NCI-H128 (cell line): Measurements from ENCODE around the gene RYR2.
"Not testable (repeated sequence)": the region's sequence is repeated elsewhere in the genome, so short reads cannot be mapped to it uniquely, and the experiment has no call there.

Experiments used
- DNase-seq: peaks from one replicate; lab custom pipeline; 2025; ENCODE audit not compliant: unreplicated experiment; lab: John Stamatoyannopoulos, UW

The RYR2 gene

DNA sequence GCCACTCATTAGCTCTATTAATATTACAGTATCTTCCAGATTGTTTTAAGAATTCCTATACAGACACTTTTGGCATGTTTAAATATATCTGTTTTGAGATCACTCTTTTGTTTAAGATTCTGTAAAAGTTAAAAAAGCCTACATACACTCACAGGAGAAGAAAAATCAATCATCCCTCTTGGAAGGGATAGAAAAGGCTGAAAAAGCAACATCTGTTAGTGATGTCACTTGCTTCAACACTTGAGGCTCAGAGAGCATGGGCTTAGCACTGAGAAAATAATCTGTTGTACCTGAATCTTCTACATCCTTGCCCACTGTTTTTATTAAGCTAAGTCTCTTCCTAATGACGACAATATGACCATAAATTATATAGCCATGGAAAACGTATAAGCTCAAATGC lies 721.8 kb downstream of the RYR2 start:
- no peak for DNase-seq

DNA sequence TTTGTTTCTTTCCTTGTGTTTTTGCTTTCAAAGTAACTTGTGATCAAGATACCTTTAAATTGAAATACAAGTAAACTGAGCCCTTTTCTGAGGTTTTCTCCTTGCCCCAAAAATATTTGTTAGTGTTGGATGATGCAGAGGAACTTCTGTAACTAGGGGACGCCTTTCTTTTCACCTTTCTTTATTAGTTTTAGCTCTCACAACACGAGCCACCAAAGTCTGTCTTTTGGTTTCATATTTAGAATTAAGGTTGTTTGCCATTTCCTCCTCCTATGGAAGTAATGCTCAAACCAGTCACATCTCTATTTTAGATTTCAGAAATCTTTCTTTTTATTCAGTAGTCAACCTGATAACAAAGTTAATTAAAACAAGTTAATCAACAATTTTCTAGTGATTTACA lies 727.9 kb downstream of the RYR2 start:
- no peak for DNase-seq

DNA sequence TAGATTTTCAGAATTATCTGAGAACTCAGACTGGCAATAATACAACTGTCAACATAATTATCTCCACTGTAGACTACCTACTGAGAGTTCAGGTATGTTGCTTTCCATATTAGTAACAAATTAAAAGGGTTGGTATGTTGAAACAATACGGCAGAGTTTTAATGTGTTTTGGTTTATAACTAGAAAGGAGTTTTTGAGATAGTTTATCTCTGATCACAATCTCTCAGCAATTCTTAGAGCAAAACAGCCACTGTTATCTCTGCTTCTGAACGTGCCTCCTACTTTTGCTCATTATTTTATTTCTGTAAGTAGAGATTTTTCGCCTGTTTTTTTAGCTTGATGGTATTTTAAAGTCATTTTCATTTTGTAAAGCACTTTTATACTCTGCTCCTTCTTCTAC lies 730.0 kb downstream of the RYR2 start:
- DNase-seq: no peak

DNA sequence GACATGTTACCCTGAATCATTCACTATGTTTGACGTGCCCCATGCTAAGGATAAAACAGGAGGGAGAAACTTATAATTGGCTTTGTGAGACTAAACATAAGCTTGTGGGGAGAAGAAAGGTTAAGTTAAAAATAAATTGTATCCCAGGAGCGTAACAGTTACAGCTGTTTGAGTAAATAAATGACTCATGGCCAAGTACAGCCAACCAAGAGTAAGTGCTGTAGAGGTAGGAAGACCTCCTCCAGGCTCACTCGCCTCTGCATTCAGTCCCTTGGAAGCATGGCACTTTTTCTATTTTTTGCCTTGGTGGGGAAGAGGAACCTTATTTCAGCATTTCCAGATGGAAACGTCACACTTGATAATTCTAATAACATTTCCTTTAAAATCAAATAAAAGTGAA lies 732.3 kb downstream of the RYR2 start:
- DNase-seq: no peak

DNA sequence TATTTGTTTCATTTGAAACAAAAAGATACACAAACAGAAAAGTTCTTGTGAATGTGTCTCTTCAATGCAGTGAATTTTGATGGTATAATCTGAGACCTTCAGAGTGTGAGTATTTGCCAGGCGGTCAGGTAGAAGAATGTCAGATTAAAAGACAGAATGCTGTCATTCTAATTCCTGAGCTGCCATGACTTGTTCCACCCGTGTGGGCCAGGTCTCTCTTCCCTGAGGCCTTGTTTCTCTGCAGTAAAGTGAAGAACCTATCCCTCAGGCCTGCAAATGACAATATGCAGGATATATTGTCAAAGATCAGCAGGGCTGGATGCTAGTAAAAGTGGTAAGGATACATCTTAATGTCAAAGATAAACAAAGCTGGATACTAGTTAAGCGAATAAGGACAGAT lies 737.4 kb downstream of the RYR2 start:
- DNase-seq: no peak

DNA sequence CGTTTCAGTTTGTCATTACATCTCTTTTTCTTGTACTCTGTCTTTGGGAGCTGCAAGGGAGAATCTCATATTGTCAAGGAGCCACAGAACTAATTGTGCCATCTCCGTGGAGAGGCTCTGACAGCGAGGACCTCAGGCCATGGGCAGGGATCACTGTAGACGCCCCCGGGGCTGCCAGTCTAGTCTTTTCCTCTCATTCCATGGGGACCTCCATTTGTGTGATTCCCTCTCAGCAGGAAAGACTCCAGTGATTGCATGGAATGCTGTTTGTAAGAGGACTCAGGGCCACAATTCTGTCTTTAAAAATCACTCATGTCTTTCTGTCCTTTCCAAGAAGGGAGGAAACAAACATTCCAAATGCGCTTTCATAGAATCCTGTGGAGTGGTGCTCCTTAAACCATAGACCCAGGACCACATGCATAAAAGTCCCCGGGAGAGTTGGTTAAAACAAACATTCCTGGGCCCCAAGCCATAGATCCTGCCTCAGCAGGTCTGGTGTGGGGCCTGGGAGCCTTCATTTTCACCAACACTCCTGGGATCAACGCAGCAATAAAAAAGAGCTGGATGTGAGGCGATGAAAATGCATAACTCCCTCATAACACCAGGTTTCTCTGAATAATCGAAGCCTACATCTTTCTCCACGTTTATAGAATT lies 744.2 kb downstream of the RYR2 start:
- no peak for DNase-seq

DNA sequence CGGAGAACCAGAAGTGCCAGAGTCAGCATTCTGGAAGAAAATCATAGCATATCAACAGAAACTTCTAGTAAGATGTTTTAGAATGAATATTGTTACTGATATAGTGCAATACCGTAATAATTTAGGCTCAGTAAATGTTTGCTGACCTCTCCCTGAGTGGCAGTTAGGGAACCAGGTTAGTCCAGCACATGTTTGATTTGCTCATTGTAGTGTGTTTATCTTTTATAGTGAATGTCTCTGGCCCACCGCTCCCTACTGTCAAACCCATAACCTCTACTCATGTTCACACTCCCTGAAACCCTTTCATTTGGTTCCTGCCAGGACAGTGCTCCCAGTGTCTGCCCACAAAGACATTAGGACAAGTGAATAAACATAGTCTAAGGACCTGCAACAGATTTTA lies 746.1 kb downstream of the RYR2 start:
- DNase-seq: no peak

DNA sequence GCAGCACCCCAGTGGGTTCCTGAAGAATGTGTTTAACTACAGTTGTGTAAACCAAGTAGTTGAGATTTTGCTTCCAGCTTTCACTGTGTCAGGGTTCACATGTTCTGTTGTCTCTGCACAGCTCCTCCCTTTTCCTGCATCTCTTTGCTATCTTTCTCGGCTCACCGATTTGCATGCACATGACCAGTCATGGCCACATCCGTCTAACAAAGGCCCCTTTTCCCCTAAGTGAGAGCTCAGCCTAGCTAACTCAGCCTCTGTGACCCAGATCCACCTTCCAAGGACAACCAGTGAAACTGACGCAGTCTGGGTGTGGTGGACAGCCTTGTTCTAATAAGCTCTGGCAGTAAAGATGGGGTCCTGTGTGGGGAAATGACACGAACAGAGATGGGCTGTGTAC lies 747.6 kb downstream of the RYR2 start:
- no peak for DNase-seq

DNA sequence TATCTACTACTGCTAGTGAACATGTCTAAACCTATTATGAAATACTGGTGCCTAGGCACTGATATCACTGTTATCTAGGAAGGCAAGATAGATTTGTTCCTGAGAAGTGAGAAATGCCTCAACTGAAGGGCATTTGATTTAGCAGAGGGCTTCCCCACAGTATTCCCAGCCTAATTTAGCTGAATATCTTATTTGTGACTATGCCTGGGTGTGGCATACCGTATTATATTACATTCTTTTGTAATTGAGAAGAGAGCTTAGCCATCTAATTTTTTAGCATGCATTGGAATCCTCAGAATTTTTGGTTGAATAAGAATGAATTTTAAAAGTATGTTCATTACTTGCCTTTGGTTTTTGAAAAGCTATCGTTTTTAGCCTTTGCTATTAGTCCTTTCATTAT lies 749.6 kb downstream of the RYR2 start:
- no peak for DNase-seq

DNA sequence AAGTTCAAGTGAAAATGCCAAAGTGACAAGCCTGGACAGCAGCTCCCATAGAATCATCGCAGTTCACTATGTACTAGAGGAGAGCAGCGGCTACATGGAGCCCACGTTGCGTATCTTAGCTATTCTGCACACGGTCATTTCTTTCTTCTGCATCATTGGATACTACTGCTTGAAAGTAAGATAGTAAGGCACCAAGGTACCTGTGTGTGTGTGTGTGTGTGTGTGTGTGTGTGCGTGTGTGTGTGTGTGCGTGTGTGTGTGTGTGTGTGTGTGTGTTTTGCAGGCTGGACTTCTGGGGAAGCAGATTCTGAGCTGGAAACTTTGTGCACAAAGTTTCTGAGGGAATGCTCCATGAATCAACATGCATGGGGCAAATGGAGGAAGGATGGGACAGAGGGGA lies 750.2 kb downstream of the RYR2 start:
- no peak for DNase-seq

DNA sequence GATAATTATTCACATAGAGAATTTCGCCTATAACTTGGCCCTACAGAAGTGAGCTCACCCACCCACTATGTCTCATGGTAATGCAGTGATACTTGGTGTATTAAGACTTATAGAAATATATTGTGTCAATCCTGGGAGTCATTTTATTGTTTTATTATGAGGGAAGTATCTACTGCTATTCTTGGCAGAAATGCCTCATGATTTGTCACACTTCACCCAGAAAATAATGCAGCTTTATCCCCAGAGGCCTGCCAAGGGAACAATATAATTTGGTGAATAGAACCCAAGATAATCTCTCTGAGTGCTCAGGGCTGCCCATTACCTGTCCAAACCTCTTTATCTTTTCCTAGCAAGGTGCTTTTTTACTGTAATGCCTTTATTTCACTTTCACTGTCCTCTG lies 750.7 kb downstream of the RYR2 start:
- no peak for DNase-seq

DNA sequence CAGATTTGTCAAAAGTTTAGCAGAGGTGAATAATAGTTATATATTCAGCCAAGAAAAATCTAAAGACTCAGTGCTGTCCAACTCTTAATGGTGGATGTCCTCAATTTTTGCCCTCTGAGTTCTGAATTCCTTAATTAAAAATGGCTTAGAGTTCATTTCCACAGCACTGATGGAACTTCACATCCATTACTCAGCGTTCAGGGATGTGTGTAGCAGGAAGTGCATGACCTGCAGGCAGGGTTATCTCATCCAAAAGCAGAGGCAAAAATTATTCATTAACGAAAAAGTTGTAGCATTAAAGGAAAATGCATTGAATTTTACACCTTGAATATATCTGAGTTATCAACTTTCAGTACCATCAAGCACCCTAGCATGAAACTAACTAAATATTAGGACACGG lies 752.1 kb downstream of the RYR2 start:
- no peak for DNase-seq

DNA sequence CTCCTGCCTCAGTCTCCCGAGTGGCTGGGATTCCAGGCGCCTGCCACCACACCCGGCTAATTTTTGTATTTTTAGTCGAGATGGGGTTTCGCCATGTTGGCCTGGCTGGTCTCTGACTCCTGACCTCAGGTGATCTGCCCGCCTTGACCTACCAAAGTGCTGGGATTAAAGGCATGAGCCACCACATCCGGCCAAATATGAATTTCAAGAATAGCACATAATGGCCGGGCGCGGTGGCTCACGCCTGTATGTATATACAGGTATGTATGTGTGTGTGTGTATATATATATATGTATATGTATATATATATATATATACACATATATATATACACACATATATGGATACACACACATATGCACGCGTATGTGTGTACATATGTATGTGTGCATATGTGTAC lies 753.6 kb downstream of the RYR2 start:
- no peak for DNase-seq

DNA sequence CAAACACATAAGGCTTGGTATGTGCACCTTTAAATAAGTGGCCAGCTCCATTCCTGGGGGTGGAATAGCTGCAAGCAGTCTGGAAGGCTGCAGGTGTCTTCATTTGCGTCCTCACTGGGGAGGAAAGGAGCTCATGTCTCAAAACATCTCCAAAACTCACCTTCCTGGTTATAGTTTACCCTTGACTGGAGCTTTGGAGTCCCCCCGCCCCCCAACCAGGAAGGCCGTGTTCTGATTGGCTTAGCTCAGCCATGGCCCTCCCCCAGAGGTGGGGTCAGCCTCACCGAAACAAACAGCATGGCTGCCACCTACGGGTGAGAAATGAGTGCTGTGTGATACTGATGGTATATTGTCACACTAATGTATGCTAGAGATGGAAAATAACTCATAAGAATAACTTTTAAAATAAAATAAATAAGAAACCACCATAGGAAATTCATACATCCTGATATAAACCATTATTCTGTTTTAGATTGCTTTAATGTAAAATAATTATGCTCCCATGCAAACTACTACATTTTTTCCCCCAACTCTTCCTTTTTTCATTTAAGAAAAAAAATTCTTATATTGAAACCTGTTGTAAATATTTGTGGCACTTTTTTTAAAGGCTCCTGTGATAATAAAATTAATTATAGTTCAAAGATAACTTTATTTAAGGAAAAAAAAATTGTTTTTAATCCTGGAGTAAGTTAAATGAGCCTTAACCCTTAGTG lies 757.9 kb downstream of the RYR2 start:
- DNase-seq: no peak

DNA sequence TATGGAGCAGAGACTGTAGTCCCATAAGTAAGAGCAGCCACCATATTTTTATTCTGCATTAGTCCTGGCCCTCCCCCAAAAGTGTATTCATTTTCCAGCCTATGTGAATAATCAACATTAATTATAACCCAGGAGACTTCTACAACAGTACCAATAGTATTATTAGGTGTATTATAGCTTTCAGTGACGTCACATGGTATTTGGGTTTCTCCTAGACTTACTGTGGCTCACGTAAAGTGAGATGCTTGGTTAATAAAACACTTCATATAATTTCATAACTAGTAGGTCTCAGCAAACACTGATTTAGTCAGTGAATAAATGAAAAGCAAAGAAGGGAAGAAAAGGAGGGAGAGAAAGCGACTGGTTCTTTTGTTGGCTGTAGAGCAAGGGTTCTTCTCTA lies 762.5 kb downstream of the RYR2 start:
- DNase-seq: no peak

DNA sequence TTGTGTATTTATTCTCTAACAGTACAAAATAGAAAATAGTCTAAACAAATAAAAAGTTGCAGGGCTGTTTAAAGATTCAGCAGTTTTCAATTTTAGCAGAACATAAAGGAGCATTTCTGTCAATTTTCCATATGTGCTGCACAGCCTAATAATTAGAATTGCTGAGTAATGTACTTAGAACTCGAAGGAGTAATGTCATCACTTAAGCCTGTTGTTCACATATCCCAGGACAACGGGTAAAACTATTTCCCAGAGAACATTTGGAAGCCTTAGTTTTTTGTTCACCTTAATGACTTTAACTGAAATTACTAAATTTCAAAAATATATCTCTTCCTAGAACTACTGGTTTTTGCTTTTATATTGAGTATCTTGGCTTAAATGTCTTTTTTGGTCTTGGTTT lies 767.1 kb downstream of the RYR2 start:
- DNase-seq: no peak

DNA sequence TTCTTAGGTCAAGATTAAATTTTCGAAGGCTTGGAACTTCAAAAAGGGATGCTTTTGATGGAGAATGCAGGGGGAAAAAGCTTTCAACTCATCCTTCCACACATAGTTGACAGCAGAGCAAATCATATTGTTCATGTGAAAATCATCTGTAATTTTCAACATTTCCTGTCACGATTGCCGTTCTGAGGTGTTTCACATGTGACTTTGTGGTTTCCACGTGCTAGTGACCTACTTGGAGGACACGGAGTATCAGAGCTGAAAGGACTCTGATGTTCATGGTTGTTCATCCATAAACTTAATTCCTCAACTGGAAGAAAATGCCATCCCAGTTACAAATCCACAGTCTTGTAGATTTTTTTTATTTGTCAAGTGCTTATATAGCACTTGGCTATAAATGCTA lies 769.6 kb downstream of the RYR2 start:
- no peak for DNase-seq

DNA sequence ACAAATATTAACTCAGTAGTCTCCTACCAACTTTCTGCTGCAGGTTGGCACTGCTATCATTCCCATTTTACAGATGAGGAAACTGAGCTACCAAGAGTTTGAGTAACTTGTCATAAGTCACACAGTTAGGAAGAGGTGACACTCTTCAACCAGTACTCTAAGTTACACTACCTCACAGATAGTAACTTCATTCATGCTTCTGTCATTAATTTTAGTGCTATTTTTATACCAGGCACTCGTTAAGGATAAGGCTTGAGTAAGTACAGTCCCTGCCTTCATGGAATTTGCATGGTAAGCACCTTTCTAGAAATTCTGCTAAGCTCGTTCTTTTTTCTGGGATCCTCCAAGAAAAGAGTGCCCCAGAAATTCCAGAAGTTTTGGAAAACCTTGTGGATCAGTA lies 770.1 kb downstream of the RYR2 start:
- no peak for DNase-seq

DNA sequence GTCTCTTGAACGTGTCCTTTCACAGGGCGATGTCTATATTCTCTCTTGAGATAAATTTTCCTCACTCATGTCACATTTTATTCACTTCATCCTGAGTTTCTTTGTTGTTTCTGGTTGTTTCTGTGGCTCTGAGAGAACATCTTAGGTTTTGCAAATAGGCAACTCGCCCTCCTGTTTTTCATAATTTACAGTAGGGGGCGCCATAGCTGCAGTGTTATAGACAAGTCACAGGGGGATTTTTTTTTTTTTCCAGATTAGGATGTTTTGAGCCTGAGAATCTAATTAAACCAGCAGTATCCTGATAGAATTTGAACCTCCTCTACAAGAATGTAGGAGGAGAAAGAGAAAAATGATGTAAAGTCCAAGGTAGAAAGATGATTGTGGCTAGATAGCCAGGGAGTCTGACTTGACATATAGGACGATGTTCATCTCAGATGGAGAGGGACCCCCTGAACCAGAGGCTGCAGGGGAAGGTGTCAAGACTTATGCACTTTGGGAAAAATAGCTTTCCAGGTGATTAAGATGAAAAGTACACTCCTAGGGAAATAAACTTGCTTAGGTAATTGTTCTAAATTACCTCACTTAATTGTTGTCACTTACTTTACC lies 772.4 kb downstream of the RYR2 start:
- DNase-seq: no peak

DNA sequence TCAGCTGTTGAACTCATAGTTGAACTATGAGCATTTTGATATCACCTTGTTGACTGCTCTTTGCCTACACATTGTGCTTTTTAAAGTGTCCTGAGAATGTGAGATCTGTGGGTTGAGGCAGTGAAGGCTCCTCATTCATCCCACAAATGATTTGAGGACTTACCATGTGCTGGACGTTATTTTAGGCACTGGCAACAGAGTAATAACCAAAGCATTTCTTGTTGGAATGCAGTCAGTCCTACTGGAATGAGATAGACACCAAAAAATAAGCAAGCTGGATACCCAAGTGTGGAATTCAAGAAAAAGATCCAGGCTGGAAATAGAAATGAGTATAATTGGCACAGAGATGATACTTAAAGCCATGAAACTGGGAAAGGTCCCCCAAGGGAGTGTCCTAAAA lies 775.3 kb downstream of the RYR2 start:
- no peak for DNase-seq

DNA sequence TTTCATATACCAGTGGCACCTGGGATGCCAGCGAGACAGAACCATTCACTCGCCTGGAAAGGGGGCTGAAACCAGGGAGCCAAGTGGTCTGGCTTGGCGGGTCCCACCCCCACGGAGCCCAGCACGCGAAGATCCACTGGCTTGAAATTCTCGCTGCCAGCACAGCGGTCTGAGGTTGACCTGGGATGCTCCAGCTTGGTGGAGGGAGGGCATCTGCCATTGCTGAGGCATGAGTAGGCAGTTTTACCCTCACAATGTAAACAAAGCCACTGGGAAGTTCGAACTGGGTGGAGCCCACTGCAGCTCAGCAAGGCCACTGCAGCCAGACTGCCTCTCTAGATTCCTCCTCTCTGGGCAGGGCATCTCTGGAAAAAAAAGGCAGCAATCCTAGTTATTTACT lies 778.6 kb downstream of the RYR2 start:
- not testable (repeated sequence) for DNase-seq

DNA sequence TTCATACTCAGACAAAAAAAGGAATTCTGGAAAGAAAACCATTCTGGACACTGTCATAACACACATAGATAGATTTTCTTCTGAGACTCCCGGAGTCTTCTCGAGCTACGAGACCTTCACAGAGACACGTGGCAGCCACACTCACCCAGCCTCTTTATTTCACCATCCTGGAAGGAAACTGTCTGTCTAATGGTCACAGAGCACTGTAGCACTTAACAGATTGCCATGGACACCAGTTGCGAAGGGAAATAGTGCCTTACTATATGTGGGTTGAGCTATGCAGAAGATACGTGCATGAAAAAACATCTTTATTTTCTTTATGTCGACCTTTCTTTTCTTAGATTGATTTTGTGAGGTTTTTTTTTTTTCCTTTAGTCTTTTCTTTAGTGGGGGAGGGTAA lies 790.9 kb downstream of the RYR2 start:
- DNase-seq: no peak

DNA sequence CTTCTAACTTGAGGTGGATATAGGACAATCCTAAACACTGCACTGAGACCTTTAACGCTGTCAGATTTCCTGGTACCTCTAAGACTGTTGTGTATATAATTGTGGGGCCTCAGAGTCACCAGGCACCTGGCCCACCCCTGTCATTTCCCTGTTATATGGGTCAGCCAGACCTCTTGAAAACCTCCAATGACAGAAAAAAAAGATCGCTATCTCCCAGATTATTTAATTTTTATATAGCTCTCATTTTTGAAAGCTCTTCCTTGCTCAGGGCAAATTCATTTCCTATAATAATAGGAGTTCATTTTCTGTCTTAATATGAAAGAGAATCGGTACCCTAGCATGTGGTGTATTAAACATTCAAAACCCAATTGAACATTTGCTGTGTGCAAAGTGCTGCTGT lies 792.1 kb downstream of the RYR2 start:
- no peak for DNase-seq
